H7 (cell line): Measurements from ENCODE around the gene ZNF587B. TPM values are rescaled to one million over a fixed set of nuclear protein-coding genes. Genes with fewer than 3 reads are reported as not detected.
"Not testable (repeated sequence)": the region's sequence is repeated elsewhere in the genome, so short reads cannot be mapped to it uniquely, and the experiment has no call there.

Experiments
- DNase-seq: peaks from one replicate; pipeline ENCODE4 v3.0.0; 2012
- H3K27me3 ChIP-seq: 2 replicates; pipeline ENCODE4 v1.6.0; 2011; ENCODE audit warnings: mild to moderate bottlenecking, low read length; ENCODE audit not compliant: control insufficient read depth, insufficient read depth
- H3K36me3 ChIP-seq: replicated peaks from 2 replicates; pipeline ENCODE4 v1.5.1; 2011; ENCODE audit warnings: low read length; ENCODE audit not compliant: control insufficient read depth, insufficient read depth
- H3K4me3 ChIP-seq: 2 replicates; pipeline ENCODE4 v1.5.1; 2011; ENCODE audit warnings: low read depth, mild to moderate bottlenecking, control low read depth, low read length, moderate library complexity; ENCODE audit not compliant: insufficient read depth
- total RNA-seq: library from RNA; depleted of rRNA; stranded (reverse); fragments of >200 nt; shearing (Covaris generic); gene quantifications from 2 replicates; pipeline ENCODE4 v1.2.3, GENCODE V29; 2014

The ZNF587B gene
- total RNA-seq, 1 experiment from 2014 or later = 24.4 TPM

GRCh38 chr19:57825511-57825910 is 4.6 kb upstream of the ZNF587B start:
- no peaks in the 10 kb centered on the region; the same call in 1 of the 2 replicates for H3K36me3 ChIP-seq
- H3K27me3 ChIP-seq = no peaks in the 10 kb centered on the region
- no peak for DNase-seq
- H3K4me3 ChIP-seq = no peak overlapping the region

- DNase-seq = no peak
- H3K4me3 ChIP-seq = no peak overlapping the region
- no peaks in the 10 kb centered on the region for H3K27me3 ChIP-seq
- H3K36me3 ChIP-seq = no peaks in the 10 kb centered on the region
Measured at GRCh38 chr19:57829316-57829715, 783 bp upstream of the ZNF587B start.

GRCh38 chr19:57836991-57837390 is 6.9 kb downstream of the ZNF587B start:
- not testable (repeated sequence) for H3K27me3 ChIP-seq, DNase-seq, H3K4me3 ChIP-seq
- peaks cover 13% of the 10 kb centered on the region for H3K36me3 ChIP-seq

GRCh38 chr19:57838622-57839191 is 8.6 kb downstream of the ZNF587B start:
- H3K4me3 ChIP-seq, H3K27me3 ChIP-seq, DNase-seq: not testable (repeated sequence)
- H3K36me3 ChIP-seq = peaks cover 18% of the 10 kb centered on the region

GRCh38 chr19:57841122-57841763 is 11.1 kb downstream of the ZNF587B start:
- Histone ChIP-seq H3K4me3 (no peak overlapping the region), H3K36me3 (peaks cover 18% of the 10 kb centered on the region)
- DNase-seq = no peak

GRCh38 chr19:57847164-57847563 is 17.1 kb downstream of the ZNF587B start:
- H3K36me3 ChIP-seq, DNase-seq, H3K4me3 ChIP-seq, H3K27me3 ChIP-seq: not testable (repeated sequence)

More at GRCh38 chr19:57841122-57841763, 11.1 kb downstream of the ZNF587B start:
- no peaks in the 10 kb centered on the region for H3K27me3 ChIP-seq

GRCh38 chr19:57849162-57849665 is 19.1 kb downstream of the ZNF587B start:
- not testable (repeated sequence) for H3K4me3 ChIP-seq, H3K27me3 ChIP-seq, DNase-seq, H3K36me3 ChIP-seq

- H3K36me3 ChIP-seq, H3K27me3 ChIP-seq: not testable (repeated sequence)
- peak within 1 kb of the TSS; percentile 84 for H3K4me3 ChIP-seq
- DNase-seq = peak; percentile 70
Measured at GRCh38 chr19:57849666-57850473, 19.8 kb downstream of the ZNF587B start, which contains the start of gene ZNF587. ZNF587 (plus strand) TSS chr19:57849859; CDS start chr19:57850039, 180 bp downstream.

- peak overlapping the region; percentile 84 for H3K4me3 ChIP-seq
- peak; percentile 52 for DNase-seq
Measured at GRCh38 chr19:57850553-57851017, 20.5 kb downstream of the ZNF587B start.

GRCh38 chr19:57851812-57852603 is 21.9 kb downstream of the ZNF587B start:
- not testable (repeated sequence) for H3K36me3 ChIP-seq, H3K4me3 ChIP-seq, DNase-seq, H3K27me3 ChIP-seq

More at GRCh38 chr19:57850553-57851017, 20.5 kb downstream of the ZNF587B start:
- Histone ChIP-seq H3K36me3 (peaks cover 3% of the 10 kb centered on the region; the same call in 1 of the 2 replicates), H3K27me3 (no peaks in the 10 kb centered on the region)

- not testable (repeated sequence) for DNase-seq, H3K27me3 ChIP-seq, H3K36me3 ChIP-seq, H3K4me3 ChIP-seq
Measured at GRCh38 chr19:57854117-57854516, 24.0 kb downstream of the ZNF587B start.

GRCh38 chr19:57862351-57862750 is 32.3 kb downstream of the ZNF587B start:
- H3K36me3 ChIP-seq = peaks cover 23% of the 10 kb centered on the region
- not testable (repeated sequence) for H3K27me3 ChIP-seq, DNase-seq, H3K4me3 ChIP-seq

- Histone ChIP-seq H3K4me3 (no peak overlapping the region), H3K27me3 (no peaks in the 10 kb centered on the region), H3K36me3 (peaks cover 16% of the 10 kb centered on the region)
- DNase-seq = no peak
Measured at GRCh38 chr19:57867868-57868492, 37.9 kb downstream of the ZNF587B start.
